AML-193 (cell line): ENCODE data around the gene SLIT3.

Source experiments
- DNase-seq, 2 experiments: peaks; one replicate each; lab custom pipeline; 2025; lab: John Stamatoyannopoulos, UW

SLIT3 gene

DNA sequence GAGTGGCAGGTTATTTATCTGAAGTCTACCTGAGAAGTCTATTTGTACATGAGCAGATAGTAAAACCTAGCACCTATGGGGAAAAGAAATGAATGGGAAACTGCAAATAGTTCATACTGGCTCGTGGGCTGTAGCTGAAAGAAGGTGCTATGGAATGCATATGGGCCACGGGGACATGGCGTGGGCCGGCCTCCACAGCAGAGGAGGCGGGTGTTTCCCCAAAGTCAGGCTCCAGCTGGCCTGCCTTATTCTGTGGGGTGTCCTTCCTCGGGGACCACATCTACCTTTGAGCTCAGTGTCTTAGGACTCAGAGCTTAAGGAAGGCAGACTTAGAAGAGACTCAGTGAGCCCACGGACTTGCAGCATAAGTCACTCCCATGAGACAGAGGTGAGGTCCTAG lies 371.3 kb downstream of the SLIT3 start:
- no peak for DNase-seq

DNA sequence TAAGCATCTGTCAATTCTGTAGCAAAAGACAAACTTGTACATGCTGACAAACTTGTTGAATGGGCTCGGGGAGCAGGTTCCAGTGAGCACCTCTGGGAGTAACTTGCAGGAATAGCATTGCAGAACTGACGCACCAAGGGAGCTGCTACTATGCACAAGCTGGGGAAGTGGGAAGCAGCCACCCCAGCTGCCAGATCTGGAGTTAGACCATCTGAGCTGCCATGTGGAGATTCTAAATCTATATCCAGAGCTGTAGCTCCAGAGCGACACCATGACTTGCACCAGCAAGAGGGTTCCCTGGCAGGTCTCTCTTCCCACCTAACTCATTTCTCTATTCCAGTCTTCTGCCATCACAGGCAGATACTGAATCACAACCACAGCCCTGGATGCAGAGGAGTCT lies 375.8 kb downstream of the SLIT3 start:
- no peak for DNase-seq

DNA sequence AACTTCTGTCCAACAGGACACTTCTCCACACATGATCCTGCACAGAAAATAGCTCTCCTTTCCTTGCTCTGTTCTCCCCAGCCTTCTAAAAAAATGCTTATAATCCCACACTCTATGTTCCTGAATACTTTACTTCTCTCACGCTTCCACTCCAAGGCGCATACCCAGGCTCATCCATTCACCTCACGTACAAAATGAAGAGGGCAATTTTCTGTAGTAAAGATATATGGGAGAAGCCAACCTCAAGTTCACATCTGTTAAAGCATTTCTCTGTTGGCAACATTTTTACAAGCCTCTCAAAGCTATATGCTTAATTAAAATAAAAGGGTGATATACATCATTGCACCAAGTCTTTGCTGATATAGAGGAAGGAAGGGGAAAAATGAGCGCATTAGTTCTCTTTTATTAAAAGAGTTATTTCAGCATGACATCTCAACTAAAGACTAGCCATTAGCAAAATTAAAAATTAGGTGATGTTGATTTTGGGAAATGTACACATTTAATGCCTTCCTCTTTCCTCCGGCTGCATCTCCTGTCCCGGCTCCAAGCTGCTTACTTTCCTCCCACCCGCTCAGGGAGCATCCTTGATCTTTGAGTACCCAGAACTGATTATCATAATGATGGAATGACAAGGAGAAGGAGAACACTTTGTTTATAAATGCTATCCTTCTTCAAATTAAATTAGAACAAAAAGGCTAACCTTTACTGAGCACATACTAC lies 379.6 kb downstream of the SLIT3 start:
- DNase-seq = no peak

DNA sequence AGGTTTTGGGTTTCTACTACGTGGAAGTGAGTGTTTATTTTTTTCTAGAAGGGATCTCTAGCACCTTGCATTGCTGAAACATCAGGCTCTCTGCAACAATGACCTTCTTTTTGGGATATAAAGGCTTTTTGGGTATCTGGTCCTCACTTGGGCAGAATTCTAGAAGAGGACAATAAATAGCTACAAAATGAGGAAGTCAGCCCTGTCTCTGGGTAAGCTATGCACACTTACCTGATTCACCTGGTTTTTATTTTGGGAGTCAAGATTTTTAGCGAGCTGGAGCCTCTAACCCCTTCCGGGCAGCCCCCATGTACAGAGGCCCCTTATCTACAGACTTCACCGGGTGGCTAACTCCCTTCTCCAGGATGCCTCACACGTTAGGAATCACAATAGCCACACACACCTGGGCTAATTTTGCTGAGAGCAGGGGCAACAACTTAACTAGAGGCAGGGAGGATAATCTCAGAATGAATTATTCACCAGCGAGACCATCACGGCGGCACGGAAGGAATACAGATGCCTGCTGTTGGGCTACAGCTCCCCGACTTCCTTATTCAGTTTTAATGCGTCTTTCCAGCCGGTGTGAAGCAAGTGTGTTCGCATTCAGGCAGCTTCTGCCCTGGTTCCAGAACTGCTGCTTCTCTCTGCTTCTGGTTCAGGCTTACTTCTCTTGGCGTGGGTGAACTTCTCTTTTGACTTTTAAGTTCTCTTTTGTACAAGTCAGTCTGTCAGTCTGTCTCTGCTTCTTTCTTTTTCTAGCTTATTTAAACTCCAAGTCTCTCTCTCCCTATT lies 380.7 kb downstream of the SLIT3 start:
- no peak for DNase-seq

DNA sequence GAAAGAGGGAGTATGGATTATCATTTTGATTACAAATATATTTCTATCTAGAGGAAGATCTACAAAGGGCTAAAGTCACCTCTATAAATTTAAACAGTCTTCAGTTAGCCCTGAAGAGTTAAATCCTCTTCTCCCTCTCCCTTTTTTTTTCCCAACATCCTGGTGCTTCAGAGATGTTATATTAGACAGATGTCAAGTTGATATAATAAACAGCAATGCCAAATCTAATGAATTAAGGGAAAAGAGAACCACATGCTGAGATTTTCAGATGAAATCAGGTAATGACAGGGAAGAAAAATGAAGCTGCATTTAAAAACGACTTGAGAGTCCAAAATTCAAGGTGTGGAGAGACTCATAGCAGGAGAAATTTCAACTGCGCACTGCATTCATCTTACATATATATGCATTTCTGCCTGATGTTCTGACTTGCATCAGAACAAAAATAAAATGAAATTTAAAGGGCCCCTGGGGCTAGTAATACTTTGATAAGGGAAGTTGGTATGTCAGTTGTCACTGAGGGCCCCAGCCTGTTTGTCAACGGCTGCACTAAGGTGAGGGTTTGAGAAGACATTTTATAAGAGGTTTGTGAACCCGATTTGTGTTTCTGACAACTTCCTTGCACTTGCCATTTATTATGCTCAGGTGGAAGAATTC lies 382.9 kb downstream of the SLIT3 start:
- no peak for DNase-seq

DNA sequence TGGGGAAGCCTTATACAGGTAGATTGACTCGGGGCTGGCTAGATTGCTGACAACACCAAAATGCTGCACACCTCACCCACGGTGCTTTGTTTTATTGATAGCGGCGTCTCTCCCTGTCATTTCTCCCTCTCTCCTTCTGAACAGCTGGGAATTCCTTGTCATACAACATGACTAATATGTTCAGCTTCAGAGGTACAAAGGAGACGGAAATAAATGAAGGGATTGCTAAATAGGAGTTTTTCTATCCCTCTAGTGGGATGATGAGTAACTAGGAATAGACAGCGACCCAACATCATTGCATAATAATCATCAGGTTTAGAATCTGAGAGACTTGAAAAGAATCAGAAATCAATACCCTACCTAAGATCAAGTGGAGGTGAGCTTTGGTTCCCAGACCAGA lies 384.1 kb downstream of the SLIT3 start:
- DNase-seq = no peak

DNA sequence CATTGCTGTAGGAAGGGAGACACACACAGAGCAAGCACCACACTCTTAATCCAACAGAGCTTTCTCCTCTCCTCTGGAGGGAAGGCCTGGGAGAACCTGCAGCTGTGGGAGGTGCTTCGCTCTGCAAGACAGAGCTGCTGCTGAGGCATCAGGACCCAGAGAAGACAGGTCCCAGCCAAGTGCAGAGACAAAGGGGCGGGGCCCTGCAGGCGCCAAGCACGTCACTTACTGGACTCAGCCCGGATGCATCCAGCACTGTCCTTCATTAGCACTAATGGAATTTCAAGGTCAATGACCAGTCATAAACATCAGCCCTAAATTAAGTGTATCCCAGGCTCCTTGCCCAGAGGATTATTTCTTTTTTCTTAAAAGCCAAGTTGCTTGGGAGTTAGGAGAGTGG lies 384.7 kb downstream of the SLIT3 start:
- no peak for DNase-seq

DNA sequence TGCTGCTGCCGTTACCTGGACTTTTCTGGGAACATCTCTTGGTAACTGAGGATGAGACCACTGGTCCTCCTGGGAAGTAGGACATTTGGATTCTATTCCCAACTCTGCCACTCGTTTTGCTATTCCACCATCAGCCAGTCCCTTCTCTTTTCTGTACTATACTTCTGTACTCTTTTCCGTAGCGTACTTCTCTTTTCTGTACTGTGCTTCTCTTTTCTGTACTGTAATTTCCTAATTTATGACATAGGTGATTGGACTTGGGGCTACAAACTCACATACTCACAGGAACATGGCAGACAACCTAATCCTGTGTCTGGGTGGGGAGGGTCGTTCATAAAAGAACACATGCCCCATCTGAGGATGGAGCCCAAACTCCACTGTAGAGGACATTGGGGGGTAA lies 386.4 kb downstream of the SLIT3 start:
- no peak for DNase-seq

DNA sequence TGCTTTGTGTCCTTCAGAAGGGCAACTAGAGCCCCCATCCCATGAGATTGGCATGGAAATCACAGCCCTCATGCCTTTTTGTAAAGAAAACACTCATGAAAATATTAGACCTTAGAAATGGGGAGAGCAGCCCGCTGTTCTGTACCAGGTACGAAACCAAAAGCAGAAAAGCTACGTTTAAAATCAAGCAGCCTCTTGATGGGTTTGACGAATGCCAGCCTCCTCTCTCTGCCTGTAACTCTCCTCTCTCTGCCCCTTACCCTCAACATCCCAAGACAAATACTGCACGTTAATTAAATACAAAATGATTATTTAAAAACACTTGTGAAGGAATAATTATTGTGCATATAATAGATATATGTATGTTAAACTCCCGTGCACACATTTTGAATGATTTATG lies 390.1 kb downstream of the SLIT3 start:
- DNase-seq = no peak

DNA sequence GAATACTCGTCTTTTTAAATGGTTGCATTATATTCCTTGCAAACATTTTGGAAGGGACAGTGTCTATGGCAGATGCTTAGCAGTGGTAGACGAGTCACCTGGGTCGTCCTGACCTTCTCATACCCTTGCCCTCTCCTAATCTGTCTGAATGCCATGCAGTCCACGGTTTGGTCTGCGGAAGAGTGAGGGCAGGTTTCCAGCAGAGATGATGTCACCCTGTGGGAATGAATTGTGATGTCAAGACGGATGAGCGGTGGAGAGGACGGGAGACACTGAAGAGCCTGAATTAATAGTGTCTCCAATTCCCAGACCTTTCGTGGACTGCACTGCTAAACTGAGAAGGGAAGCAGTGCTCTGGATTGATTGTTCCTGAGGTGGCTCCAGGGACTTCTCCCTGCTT lies 392.7 kb downstream of the SLIT3 start:
- DNase-seq = no peak

DNA sequence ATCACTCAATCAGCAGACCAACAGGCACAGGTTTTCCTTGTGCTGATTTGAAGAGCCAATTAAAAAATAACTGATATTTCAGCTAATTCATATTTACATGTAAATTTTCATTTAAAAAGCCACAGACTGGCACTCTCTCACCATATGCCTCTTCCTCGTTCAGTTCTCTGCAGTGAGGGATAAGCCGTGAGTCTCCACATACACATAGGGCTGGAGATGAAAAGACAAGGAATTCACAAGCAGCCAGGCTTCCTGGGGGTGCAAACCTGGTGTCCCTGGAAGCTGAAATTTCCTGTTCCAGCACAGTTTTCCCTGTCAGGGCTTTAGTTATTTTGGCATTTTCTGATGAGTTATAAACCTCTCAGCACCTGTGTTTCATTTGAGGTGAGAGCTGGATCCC lies 397.9 kb downstream of the SLIT3 start:
- no peak for DNase-seq

DNA sequence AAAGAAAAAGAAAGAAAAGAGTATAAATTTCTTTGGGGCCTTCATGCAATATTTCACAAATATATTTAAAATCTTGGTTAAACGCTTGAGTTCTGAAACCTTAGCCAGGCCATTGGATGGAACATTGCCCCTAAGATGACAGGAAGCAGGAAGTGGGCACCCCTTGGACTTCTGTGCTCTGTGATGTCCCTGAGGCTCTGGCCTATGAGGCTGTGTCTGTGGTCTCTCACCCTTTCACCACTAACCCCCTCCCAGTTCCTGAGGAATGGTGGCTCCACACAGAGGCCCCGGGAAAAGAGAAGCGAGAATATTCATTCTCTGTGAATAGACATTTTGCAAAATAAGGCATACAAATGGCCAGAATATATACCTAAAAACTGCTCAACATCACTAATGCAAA lies 401.3 kb downstream of the SLIT3 start:
- no peak for DNase-seq

DNA sequence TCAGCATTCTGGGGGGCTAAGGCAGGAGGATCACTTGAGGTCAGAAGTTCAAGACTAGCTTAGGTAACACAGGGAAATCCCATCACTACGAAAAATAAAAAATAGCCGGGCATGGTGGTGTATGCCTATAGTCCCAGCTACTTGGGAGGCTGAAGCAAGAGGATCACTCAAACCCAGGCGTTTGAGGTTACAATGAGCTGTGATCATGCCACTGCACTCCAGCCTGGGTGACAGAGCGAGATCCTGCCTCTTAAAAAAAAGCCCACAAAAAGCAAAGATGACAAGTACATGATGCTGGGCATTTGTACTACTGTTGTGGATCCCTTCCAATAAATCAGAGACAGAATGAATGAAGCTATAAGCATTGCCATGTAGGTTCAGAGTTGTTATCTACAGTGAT lies 401.7 kb downstream of the SLIT3 start:
- DNase-seq = no peak

DNA sequence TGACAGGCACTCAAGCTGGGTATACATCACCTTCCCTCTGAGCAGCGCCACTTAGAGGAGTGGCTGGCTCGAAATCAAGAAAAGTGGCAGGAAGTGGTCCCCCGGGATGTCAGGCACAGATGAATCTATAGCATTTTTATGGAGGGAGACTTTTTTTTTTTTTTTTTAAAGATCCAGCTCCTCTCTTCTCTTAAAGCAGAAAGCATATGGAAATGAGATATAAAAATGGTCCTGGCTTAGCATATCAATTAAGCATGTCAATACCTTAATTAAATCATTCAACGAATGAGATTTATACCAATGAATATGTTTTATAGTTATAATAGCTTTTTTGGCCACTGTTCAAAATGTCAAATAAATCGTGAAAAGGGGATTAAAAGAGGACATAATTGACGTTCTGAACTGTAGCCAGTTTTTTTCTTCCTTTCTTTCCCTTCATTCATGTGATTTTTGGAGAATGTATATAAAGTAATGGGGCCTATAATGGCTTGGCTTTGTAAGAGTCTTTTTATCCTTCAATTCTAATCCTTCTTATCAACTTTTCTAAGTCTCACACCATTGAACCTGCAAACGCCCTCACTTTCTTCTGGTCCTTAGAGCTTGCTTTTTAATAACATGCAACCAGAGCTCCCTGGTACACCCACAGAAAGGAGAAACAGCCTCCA lies 402.6 kb downstream of the SLIT3 start:
- DNase-seq = no peak

DNA sequence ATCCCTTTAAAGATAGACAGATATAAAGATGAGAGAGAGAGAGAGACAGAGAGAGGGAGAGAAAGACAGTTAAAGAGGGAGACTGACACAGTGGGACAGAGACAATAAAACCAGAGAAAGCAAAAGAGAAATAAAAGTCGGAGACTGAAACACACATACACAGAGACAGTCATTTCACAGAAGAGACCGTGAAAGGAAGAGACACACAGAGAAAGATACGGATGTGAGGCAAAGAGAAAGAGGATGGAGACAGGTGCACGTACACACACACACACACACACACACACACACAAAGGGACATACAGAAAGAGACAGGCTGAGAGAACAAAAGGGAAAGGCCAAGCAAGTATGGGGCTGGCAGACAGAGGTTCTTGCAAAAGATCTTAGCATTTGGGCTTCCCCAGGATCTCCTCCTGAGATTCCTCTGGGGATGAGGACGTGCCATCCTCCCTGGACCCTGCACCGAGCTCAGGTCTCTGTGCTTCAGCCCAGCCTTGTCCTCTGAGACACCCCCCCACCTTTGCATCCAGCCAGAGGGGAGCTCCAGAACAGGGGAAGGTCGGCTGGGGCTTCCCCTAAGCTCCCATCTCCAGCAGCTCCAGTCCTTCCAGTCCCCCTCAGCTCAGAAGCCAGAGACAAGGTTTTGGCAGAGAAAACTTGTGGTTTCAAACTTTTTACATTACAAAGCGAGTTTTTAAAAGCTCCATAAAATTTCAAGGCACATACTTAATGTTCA lies 403.4 kb downstream of the SLIT3 start:
- no peak for DNase-seq

DNA sequence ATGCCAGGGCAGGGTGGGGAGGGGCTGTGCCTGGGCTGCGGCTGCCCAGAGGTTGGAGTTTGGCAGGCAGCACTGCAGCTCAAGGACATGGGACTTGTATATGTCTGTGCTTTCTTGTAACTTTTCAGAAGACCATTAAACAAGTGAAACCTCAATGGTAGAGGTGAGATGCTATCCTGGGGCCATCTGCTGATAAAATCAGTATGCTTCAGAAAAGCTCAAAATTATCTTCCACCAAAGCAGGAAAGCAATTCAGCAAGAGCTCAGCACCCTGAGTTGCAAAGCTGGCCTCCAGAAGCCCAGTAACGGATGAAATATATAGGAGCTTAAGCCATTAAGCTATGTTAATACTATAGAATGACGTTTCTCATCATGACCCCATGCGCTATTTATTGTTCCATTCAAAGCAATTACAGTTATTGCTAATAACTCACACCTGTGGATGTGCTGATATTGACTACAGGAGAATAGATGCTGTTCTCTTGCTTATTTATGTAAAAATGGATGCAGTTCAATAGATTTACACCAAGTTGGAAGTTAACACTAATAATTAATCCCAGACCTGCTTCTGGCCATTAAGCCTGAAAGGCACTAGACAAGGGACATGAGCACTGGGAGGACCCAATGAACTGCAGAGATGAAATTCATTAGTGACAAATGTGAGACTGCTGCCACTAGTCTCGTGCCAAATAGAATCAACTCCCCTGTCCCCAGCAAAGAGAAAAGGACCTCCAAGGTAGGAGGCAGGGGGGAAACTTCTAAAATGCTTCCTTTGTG lies 405.5 kb downstream of the SLIT3 start:
- DNase-seq = no peak

DNA sequence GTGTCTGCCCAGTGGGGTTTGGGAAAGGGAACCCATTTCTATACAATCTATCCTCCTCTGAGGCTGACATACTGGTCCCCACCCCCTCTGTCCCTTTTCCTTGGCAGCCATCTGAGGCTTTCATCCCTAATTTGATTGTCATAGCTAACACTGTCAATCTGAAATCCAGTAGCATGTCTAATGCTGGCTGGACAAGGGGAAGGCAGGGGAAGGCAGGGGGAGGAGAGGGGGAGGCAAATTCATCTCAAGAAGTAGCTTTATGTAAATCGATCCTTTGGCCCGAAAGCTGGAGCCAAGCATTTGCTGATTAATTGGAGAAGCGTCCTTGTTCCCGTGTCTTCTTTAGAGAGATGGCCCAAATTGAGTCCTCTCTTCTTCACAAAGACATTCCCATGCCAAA lies 407.7 kb downstream of the SLIT3 start:
- no peak for DNase-seq

DNA sequence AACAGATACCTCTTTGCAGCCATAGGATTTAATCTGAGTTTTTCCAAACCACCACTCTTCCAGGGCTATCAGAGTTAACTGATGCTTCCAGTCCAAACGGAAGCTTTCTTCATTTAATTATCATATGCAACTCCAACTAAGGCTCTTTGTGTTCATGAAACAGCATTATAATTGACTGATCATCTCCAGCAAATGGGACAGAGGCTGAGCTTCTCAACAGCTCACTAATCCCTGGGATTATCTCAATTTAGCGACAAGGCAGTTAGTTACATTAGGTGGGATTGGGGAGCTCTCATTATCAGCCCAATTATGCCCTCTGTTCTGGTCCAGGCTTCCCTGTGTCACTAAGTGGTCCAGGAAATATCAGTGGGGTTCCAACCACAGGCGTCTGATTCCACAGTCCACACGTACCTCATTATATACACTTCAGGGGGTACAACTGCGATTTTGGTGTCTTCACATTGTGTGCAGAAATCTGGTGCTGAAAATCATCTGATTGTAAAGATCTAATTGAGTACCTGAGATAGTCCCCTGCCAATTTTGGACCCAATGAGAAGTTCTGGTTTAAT lies 408.2 kb downstream of the SLIT3 start:
- no peak for DNase-seq

DNA sequence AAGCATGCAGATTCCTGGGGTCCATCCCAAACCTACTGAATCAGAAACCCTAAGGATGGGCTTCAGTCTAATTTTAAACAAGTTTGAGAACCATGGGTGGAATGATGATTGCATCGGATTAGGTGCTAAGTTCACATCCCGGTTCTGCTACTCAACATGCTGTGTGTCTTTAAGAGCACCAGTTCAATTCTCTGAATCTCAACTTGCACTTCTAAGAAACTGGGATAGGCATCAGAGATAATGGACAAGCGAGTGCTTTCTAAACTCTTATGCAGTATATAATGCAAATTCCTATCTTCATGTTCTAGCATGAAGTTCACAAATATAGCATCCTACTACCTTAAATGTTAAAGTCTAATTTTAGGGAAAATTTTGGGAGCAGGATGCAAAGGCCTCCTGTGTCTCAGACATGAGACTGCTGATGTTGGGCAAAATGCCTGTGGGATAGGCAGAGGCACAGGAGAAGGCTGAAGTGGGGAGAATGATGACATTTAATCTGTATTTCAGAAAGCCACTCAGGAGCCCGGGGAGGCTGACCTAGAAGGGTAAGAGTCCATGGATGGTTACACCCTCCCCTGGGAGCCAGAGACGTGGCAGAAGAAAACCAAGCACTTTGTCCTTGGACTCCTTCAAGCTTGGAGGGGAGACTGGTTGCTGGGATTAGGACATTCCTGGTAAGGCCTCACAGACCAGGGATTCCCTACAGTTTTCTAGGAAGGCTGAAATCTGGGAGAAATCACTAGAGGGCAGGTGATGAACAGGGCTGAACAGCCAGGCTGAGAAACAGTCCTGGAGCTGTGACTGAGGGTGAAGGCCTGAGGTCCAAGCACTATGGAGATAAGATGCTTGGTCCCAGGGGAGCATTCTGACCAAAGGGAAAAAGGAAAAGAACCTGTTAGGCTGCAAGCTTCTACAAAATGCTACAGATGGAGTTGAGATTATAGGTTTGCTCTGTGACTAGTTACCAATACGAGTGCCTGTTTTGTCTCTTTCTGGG lies 409.8 kb downstream of the SLIT3 start:
- no peak for DNase-seq

DNA sequence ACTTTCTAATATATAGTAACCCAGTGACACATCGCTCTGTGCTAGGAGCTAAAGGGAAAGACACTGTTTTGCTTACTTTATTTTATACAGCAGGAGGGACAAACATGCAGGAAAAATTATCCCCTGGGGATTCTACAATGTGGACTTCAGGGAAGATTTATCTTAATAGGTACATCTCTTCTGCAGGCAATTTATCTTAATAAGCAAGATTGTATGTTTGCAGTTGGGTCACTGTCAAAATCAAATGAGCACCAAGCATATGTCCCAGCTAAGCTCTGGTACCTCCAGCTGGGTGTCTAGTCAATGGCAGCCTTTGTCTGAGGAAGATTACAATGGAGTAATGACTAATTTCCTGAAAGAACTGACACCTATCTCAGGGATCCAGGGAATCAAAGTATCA lies 411.9 kb downstream of the SLIT3 start:
- DNase-seq = no peak
